Measurements from ENCODE around the gene CREB3L4.

Gene CREB3L4, protein sequence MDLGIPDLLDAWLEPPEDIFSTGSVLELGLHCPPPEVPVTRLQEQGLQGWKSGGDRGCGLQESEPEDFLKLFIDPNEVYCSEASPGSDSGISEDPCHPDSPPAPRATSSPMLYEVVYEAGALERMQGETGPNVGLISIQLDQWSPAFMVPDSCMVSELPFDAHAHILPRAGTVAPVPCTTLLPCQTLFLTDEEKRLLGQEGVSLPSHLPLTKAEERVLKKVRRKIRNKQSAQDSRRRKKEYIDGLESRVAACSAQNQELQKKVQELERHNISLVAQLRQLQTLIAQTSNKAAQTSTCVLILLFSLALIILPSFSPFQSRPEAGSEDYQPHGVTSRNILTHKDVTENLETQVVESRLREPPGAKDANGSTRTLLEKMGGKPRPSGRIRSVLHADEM

DNA sequence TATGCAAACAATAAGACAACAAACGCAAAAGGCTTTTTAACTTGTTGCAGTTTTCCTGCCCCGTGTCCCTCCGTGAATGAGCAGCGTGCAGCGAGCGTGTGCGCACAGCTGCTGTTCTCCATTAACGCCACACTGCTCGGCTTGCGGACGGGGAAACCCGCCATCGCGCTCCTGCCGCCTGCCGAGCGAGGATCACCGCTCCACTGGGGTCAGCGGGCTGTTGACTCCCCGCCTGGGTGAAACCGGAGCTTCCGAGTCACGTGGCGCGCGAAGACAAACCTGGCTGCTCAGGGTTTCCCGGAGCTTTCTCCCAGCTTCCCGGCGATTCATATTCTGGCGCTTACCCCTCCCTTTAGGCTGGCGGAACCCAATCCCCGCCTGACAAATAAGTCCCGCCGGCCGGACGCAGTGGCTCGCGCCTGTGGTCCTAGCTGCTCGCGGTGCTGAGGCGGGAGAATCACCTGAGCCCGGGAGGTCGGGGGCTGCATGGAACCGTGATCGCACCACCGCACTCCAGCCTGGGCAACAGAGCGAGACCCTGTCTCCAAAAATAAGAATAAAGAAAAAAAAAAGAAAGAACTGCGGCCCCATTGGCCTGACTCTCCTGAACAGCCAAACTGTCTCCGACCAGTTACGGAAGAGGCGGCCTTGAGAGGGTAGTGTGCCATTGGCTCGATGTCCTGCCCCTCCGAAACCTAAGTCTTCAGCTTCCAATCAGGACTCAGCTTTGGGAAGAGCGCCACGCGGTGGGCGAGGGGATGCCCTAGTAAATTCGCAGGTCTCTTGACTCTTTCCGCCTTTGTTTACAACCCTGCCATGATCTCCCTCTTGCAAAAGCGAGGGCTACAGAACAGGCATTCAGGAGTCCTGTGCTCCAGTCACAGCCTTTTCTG is at the start of gene CREB3L4:
Gene CREB3L4 (plus strand): TSS at position 796 of the 893 bp plus-strand sequence. CDS start 624 bp downstream, outside the sequence.
- peak; percentile 92 to 93 for DNase-seq (ENCODE audit: low read depth in 2 of 2)

DNA sequence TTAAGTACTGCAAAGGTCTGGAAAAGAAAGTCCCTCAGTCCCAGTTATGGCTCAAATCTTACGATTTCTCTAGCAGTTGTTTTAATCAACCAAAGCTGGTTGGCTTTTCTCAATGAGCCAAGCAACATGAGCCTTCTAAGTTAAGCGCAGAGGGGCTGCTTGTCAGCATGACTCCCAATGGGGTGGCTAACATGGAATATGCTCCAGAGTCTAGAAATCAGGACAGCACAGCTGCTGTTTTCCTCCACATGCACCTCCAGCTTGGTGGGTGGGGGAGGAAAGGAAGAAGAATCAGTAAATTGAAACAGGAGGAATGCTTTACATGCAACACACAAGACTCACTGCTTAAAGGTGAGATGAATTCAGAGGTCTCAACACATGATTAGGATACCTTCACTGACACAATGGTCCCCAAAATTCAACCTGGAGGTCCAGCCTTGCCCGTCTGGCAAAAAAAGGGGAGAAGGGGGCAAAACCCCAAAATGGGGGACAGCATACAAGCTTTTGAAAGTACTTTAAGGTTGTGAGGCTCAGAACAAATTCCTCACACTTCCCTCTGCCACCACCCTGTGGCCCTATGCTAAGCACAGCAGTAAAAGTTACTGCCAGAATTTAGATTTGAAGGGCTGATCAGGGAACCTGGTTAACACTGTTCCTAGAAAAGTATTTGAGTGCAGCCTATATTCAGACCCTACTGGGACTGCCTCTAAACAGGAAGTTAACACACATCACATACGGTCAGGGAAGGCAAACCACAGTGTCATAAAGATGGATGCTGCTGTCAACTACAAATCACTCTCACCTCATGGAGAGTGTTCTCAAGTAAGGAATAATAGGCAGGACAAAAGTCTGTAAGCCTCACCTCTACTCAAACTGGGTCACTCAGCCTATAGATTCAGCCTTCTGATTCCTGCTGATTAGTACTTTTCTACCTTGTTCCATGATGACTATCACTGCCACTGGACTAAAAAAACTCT is 47.5 kb upstream of the CREB3L4 start:
- peak in 1 of 2 experiments; percentile 16 for DNase-seq (ENCODE audit: low read depth in 2 of 2)

DNA sequence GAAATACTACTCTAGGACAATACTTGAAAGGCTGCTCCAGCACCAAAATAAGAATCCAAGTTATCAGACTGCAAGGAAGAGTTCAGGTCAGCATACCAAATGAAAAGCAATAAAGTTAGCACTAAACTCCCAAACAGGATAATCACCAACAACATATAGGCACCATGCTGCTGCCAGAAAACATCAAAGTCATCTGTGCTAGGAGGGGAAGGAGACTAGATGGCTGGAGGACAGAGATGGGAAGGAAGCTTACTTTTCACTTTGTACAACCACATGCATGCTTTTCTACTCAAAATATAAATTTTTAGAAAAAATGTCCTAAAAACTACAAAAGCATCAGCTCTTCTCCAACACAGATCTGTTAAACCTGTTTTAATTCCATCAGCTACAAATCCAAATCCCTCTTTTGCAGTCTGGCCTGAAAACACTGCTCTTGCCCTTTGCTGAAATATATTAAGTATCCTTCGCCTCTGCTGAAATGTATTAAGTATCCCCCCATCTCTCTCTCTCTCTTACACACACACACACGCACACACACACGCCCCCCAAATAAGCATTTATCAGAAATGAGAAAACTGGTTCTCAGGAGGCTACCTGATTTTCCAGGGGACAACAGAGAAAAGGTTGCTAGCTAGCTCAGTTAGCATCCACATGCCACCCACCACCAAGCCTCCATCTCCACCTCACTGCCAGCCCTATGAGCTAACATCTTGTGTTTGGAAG is 46.5 kb upstream of the CREB3L4 start:
- DNase-seq (ENCODE audit: low read depth in 2 of 2) = no peak

DNA sequence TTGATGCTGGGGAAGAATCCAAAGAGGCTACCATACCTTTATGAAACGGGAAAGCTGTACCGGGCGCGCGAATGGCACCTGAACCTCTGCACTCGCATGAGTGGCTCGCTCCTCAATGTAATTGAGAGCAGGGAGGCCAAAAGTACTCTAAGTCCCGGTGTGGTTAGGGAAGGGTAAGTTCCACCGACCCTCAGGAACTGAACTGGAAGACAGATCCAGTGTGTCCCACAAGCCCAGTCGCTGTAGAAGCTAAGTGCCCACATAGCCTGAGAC is 46.0 kb upstream of the CREB3L4 start:
- no peak for DNase-seq (ENCODE audit: low read depth in 2 of 2)

DNA sequence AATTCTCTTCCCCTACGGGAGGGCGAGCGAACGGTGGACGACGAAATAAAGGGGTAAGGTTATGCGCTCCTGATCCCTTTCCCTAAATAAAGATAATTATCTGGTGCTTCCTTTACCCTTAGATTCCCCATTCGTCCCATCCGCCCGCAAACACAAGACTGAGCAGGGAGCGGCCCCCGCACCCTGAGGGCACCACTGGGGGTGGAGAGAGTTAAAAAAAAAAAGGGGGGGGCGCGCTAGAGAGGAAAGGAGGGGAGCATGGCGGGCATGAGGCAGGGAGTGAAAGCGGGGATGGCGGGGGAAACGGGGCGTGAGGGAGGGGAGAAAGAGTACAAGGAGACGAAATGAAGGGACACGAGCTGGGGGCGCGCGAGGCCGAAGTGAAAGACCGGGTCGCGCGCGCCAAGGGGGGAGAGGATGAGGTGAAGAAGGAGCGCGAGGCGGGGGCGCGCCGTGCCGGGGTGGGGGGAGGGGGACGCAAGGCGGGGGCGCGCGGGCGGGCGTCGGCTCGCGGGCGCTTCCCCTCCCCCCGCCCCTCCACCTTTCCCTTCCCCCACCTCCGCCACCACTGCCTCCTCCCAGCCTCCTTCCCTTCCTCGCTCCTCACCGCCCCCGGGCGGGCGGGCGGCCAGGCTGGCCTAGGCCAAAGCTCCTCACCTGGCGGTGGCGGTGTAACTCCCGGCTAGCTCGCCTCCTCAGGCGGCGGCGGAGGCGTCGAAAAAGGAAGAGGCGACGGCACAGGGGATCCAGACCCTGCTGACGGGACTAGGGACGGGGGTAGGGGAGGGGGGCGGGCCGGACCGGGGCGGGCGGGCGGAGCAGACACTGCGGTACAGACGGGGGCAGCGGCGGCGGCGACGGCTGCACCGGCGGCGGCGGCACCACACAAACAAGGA is 45.4 kb upstream of the CREB3L4 start:
- DNase-seq (ENCODE audit: low read depth in 2 of 2) = no peak

DNA sequence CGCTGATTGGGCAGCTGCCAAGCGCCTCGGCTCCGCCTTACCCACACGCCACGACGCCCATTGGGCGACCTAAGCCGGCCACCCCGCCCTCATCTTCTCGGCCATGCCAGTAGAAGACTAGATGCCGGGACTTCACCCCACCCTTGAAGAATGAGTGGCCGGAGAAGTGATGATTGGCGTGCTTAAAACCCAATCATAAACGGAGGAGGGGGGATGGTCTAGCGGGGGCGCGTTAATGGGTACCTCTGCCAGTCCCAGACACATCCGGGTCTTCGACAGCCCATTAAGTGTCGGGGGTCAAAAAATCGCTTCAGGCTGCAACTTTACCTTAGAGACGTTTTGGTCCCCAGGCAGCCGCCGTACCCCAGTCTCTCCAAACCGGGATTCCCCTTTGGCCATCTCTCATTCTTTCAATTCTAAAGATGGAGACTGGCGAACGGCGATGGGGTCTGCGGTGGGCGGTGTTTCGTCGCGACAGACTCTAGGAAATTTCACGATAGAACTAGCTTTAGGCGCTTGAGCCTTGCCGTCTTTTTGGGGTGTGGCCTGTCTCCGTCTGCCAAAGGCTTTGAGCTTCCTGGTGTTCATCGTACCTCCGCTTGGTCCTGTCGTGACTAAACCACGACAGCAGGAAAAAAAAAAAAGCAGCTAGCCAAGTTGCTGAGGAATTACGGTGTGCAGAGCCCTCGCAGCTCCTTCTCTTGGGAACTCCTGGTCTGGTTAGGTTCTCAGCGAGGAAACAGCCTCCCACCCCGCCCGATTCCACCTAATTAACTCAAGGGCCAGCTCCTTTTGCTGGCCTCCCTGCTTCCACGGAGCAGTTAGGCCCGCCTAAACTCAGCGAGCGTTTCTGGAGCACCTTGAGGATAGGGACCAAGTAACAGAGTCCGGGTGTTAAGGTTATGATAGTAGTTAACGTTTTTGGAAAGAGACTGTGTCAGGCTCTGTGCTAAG is 44.5 kb upstream of the CREB3L4 start, which contains the start of gene GATAD2B:
Gene GATAD2B (minus strand): TSS at position 1 of the 954 bp plus-strand sequence. CDS start 94,625 bp downstream, outside the sequence.
- DNase-seq (ENCODE audit: low read depth in 2 of 2) = peak; percentile 100

DNA sequence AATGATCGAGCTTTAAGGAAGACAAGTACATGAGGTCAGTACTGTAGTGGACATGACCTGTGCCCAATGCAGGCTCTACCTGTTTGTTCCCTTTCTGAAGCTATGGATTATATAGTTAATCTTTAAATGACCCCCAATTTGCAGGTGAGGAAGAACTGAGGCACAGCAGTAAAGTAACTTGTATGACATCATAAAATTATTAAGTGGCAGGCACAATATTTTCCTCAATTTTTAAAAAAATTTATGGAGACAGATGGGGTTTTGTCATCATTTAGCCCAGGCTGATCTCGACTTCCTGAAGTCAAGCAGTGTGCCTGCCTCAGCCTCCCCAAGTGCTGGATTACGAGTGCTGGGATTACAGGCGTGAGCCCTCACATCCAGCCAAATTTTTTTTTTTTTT is 41.3 kb upstream of the CREB3L4 start:
- DNase-seq (ENCODE audit: low read depth in 2 of 2) = no peak

DNA sequence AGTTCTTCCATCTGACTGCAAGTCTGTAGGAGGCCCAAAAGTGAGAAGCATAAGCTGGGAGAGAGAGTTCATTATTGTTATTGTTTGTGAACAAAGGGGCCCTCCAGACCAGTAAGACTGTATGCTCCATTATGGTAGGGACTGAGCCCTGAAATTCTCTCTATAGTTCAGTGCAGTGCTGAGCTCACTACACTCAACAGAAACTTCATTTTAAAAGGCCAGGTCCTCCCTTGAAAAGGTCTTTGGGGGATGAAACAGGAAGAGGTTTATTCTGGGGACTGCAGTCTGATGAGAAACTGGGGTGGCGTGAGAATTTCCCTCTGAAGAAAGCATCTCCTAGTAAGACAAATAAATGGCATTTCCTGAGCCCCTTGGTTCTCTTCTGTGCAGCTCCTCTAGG is 39.5 kb upstream of the CREB3L4 start:
- no peak for DNase-seq (ENCODE audit: low read depth in 2 of 2)

DNA sequence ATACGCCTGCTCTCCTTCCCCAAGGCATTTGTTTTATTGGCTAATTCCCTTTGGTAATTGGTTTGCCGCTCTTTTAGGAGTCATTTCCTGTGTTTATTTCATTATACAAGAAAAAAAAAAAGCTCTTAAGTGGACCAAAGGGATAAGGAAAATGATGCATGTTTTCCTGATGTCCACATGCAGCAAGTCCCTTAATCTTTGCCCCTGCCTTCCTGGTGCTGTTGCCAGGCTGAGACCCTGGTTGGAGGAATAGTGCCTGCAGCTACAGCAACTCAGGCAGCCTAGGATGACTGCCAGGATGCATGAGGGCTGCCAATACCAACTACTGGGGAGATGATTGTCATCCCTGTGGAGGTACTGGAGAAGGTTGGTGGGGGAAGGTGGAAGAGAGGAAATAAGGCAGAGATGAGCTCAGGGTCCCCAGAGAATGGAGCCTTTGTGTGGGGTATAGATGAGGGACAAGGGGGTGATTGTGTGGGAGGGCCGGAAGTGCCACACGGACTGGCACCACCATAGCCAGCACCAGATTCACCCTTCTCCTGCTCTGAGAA is 38.8 kb upstream of the CREB3L4 start:
- no peak for DNase-seq (ENCODE audit: low read depth in 2 of 2)

DNA sequence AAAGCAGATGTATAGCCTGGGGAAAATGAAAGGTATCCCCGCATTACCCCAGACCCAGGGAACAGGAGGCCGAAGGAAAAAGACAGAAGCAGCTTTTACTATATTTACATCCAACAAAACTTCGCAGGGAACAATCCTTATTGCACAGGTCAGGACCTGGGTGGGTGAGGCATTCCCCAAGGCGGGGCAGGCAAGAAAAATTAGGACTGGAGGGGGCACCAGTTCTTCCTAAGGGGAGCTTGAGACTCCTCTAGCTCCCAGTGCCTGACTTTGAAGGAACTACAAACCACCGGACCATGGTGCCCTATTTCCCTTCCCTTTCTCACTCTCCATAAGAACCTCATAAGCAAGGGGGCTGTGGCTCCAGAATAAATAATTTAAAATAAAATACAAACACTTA is 38.3 kb upstream of the CREB3L4 start:
- DNase-seq (ENCODE audit: low read depth in 2 of 2) = no peak

DNA sequence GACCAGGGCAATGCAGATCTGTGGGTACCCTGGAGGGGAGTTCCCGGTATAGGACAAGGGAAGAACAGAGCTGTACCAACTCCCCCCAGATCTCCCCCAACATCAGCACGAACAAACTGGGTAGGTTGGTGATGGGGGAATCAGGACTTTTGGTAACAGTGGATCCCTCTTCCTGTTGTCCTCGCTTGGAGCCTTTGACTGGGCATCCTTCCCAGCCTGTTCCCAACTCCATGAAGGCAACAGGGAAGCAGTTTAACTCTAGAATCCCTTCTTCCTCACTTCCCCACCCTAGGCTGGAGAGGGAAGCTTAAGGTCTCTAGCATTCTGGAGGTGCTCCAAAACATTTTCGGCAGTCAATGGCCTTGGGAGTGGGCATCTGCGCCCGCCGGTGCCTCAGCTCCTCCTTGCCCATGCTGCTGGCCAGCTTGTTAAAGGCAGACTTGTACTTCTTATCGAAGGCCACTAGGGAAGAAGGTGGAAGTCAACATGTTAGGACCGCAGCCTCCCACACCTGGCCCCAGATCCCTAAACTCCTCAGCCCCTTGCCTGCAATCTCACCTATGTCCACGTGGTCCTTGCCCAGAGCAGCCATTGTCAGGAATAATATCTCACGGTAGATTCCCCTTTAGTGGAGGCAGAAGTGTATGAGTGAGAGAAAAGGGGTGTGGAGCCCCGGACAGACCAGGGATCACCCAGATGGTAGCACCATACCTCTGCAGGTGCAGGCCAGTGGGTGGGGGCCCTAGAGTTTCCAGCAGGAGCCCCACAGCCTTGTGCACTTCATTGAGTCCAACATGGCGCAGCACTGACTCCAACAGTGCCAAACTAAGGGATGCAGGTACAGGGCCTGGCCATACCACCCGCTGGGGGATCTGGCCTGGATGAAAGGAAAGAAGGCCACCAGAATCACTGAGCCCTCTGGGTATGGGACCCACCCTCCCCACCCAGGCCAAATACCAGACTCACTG is 37.4 kb upstream of the CREB3L4 start:
- no peak for DNase-seq (ENCODE audit: low read depth in 2 of 2)

DNA sequence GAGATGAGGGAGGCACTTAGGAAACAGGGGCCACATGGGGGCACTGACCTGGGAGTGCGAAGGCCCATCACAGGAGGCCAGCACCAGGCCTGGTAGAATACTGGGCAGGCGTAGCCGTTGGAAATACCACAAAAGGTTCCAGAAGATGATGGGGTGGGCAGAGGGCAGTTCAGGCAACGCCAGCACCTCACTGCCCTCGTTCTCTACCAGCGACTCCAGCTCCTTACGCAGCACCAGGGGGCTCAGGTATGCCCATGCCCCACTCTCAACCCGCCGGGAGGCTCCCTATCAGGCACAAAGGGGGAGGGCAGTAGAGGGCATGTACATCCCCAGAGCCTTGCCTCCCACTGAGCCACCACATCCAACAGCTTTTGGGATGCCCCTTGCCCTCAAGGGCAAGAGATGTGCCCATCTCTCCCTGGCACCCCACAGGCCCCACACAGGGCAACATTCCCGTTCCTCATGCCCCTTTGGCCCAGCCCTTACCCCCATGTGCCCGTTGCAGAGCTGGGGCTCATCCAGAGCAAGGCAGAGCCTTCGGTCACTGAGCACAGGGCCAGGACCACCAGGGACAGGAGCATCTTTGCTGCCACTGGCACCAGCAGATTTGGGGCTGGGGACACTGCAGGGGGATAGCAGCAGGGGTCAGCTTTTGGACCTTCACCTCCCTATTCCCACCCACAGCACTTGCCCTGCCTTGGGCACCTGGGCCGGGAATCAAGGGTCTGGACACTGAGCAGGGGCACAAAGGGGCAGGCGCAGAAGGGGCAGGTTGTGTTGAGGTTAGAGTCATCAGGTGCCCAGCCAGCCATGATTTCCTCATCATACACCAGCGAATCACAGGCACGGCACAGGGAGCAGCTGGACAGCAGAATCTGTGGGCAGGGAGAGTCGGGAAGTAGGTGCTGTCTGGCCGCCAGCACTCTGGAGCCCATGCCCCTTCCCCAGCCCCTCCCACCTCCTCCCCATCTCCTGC is 35.3 kb upstream of the CREB3L4 start:
- no peak for DNase-seq (ENCODE audit: low read depth in 2 of 2)

DNA sequence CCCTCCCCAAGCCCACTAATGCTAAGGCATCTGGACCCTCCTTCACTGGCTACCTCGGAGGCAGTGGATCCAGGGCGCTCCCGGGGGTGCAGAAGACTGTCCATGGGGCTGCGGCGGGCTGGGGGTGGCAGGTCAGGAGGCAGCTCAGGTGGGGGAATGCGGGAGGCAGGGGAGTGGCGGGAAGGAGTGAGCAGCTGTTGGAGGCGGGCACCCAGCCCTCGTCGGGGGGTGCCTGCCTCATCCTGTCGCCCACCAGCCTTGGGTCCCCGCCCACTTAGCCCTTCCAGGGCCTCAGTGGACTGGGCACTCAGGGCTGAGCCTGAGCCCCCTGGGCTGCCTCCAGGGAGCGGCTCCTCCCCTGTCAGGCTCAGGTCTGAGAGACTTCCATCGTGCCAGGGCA is 34.3 kb upstream of the CREB3L4 start:
- no peak for DNase-seq (ENCODE audit: low read depth in 2 of 2)

DNA sequence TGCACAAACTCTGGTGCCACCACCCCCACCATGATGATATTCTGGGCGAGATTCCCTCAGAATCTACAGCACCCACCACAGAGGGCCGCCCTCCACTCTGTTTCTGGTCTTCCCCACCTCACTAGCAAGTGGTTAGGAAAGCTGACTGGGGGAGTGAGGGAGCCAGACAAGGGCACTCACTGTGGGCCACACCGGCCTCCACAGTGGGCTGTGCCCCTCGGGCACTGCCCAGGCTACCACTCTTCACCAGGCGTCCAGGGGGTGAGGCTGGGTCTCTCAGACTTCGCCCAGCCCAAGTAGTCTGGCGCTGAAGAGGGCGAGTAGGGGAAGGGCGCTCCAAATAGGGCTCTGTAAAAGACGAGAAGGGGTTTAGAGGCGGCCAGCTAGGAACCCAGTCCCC is 33.7 kb upstream of the CREB3L4 start:
- no peak for DNase-seq (ENCODE audit: low read depth in 2 of 2)

DNA sequence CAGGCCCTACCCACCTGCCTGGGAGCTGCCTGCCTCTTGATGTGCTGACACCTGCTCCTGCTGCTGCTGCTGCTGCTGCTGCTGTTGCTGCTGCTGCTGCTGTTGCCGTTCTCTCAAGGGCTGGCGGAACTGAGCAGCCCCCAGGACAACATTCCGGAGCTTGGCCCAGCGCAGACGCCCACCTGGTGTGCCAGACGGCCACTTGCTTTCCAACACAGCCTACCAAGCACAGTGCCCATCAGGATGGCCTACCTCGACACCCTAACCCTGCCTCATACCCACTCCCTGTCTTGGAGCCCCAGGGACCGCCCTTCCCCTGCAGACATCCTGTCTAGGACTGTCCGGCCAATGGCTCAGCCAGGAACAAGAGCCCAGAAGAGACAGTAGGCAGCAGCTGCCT is 33.0 kb upstream of the CREB3L4 start:
- no peak for DNase-seq (ENCODE audit: low read depth in 2 of 2)
